GM10847 (cell line): Measurements from ENCODE around the gene PRM1.

Source experiments
- POLR2A ChIP-seq: IDR thresholded peaks from 2 replicates; pipeline ENCODE4 v1.6.1; 2011; ENCODE audit not compliant: insufficient read length; ENCODE audit errors: extremely low read depth

Gene PRM1

GRCh38 chr16:11272484-11272883, 8.6 kb downstream of the PRM1 start:
- TF ChIP-seq POLR2A: no peak

- TF ChIP-seq POLR2A: no peak
These were observed 9.5 kb downstream of the PRM1 start for GRCh38 chr16:11271610-11272009.

- no peak for TF ChIP-seq POLR2A
These were observed 10.4 kb downstream of the PRM1 start for GRCh38 chr16:11270602-11271162.

- TF ChIP-seq POLR2A: no peak
These were observed 12.2 kb downstream of the PRM1 start, which contains the start of gene TNP2 for GRCh38 chr16:11268921-11269375. TSS of gene TNP2 (minus strand) at chr16:11269325. CDS start at chr16:11269262, 63 bp downstream.

GRCh38 chr16:11265124-11265523, 16.0 kb downstream of the PRM1 start:
- no peak for TF ChIP-seq POLR2A

GRCh38 chr16:11264155-11264832, 16.8 kb downstream of the PRM1 start:
- TF ChIP-seq POLR2A: no peak

GRCh38 chr16:11263737-11264136, 17.4 kb downstream of the PRM1 start:
- no peak for TF ChIP-seq POLR2A

GRCh38 chr16:11262915-11263314, 18.2 kb downstream of the PRM1 start:
- no peak for TF ChIP-seq POLR2A

GRCh38 chr16:11260596-11260966, 20.5 kb downstream of the PRM1 start:
- no peak for TF ChIP-seq POLR2A

- TF ChIP-seq POLR2A: no peak
These were observed 21.2 kb downstream of the PRM1 start for GRCh38 chr16:11259655-11260595.

GRCh38 chr16:11258553-11259492, 22.3 kb downstream of the PRM1 start:
- TF ChIP-seq POLR2A: no peak

- TF ChIP-seq POLR2A: no peak
These were observed 23.8 kb downstream of the PRM1 start for GRCh38 chr16:11257131-11257938.

- TF ChIP-seq POLR2A: no peak
These were observed 24.4 kb downstream of the PRM1 start for GRCh38 chr16:11256661-11257130.
